Activated T-cell treated with anti-CD3 and anti-CD28 coated beads for 24 hours (primary cell): ENCODE results near the gene LRRFIP1.
"Not testable (repeated sequence)": the region's sequence is repeated elsewhere in the genome, so short reads cannot be mapped to it uniquely, and the experiment has no call there.

Experiments
- DNase-seq: peaks from one replicate; pipeline ENCODE4 v3.0.0-alpha.2; 2020; ENCODE audit warnings: low read depth

Gene LRRFIP1

GRCh38 chr2:237664151-237664550, 36.8 kb downstream of the LRRFIP1 start:
- no peak for DNase-seq

DNA sequence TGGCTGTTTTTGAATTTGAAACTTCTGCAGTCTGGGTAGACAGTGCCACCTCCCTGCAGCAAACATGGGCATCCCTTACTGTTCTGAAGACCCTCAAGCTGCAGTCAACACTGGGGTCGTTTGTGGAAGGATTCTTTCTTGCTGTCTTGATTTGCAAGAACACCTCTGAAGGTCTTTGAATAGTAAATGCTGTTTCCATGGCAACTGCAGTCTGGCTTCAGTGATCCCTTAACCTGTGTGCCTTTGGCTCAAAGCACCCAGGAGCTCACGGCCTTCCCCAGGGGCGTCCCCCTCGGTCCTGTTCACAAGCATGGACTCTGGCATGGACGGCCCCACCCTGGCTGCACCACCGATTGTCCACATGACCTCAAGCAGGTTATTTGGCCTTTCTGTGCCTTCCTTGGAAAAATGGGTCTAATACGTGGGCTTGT, 38.3 kb downstream of the LRRFIP1 start:
- no peak for DNase-seq

DNA sequence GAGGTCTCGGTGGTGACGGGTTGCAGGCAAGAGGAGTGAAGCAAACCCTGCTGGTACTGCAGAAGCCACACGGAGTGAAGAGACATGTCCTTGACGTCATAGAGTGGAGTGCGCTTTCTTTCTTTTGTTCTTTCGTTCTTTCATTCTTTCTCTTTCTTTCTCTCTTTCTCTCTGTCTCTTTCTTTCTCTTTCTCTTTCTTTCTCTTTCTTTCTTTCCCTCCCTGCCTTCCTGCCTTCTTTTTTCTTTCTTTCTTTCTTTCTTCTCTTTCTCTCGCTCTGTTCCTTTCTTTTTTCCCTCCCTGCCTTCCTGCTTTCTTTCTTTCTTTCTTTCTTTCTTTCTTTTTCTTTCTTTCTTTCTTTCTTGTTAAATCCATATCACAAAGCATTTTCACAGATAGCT, 39.2 kb downstream of the LRRFIP1 start:
- DNase-seq = no peak

- DNase-seq = not testable (repeated sequence)
These were observed 39.7 kb downstream of the LRRFIP1 start for GRCh38 chr2:237667050-237667576.

DNA sequence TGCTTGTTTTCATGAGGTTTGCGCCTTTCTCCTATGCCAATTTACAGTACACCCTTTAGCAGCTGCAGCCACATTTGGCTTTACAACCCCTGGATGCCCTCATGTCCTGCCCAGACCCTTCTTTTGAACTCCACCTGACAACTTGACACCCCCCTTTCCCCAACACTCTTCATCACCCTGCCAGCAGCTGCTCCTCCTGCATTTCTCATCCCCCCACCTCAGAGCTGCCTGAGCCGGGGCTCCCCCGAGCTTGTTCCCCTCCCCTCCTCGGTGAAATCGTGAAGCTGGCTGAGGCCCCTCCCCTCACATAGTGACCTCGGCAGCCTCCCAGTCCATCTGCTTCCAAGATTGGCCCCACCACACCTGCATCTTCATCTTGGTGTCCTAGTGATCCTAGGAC, 40.5 kb downstream of the LRRFIP1 start:
- DNase-seq = no peak

- DNase-seq = no peak
These were observed 41.1 kb downstream of the LRRFIP1 start for GRCh38 chr2:237668440-237668839.

DNA sequence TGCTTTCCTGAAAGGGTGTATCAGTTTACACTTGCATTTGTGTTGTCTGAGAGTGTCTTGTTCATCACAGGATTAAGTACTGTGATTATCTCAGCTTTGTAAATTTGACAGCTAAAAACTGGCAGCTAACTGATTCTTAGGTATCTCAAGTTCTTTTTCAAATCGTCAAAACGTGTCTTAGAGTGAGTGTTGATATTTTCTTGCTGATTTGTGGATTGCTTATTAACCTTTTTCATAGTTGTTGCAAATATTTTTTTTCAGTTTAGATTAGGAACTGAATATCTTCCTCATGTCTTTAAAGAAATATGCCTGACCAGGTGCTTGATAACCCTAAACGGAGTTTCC, 41.9 kb downstream of the LRRFIP1 start:
- no peak for DNase-seq

- no peak for DNase-seq
These were observed 42.4 kb downstream of the LRRFIP1 start for GRCh38 chr2:237669628-237670392.

DNA sequence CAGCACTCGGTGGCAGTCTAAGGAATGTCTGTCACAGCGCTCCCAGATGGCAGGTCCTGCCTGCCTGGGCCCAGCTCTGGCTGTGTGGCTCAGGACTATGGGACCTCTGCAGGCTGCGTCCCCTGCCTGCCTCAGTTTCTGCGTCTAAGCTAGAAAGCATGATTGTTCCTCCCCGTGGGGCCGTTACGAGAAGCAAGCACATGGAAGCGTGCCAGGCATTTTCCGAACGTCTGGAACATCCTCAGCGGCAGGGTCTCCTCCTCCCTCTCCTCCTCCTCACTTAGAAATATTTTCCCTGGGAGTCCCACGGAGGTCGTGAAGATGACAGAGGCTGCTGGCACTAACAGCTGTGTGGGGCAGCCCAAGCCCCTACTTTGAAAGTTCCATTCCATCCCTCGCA, 43.3 kb downstream of the LRRFIP1 start:
- DNase-seq = no peak

- no peak for DNase-seq
These were observed 44.2 kb downstream of the LRRFIP1 start for GRCh38 chr2:237671466-237672138.

DNA sequence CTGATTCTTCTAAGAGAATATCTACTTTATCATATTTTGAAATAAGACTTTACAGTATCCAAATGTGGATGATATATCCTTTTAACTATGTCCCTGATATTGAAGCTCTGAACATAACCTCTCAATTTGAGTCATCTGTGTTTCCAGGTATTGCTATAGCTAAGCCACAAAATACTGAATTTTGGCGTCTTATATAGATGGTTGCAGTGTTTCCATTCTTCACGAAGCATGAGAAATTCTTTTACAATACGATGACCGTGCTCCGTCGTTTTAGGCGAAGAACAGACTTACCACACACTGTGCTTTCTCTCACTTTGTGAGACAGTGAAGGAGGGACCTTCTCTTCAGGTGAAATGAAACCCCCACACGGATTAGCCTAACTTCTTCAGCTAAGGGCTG, 45.3 kb downstream of the LRRFIP1 start:
- no peak for DNase-seq

DNA sequence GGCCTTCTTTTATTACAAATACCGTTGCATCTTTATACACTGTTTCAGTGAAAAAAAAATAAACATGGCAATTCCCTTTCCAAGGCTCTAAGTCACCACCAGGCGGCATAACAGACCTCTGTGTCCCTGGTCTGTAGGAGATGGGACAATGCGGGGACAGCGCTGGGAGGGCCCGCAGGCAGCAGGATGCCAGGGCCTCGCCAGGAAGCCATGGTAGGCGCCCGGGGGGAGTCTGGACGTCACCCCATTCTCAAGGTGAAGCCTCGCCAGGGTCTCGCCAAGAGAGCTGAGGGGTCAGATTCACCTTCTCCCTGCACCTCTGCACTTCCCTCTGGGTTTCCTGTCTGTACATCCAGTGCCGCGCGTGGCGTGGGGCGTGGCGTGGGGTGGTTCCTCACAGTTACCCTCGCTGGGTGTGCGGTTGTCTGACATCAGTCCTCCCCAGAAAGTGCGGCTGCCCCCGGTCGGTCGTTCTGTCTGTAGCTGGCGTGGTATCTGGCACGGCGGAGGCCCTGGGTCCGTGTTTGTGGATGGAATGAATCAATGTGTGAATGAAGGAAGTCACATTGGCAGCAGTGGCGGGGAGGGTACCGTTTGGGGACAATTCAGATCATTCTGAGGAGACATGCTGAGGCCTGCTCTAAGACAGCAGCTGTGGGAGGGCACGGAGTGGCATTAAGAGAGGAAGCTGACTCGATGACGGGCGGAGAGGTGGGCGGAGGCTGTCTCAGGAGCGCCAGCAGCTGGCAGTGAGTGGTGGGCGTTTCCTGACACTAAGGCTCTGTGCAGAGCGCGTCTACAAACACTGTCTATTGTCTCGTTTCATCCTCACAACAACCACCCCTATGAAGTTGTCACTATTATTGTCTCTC, 46.0 kb downstream of the LRRFIP1 start:
- DNase-seq = peak; percentile 77

- peak; percentile 70 for DNase-seq
These were observed 47.4 kb downstream of the LRRFIP1 start for GRCh38 chr2:237674731-237675276.

- DNase-seq = no peak
These were observed 47.9 kb downstream of the LRRFIP1 start for GRCh38 chr2:237675316-237675715.

- no peak for DNase-seq
These were observed 53.5 kb downstream of the LRRFIP1 start for GRCh38 chr2:237680702-237681478.

DNA sequence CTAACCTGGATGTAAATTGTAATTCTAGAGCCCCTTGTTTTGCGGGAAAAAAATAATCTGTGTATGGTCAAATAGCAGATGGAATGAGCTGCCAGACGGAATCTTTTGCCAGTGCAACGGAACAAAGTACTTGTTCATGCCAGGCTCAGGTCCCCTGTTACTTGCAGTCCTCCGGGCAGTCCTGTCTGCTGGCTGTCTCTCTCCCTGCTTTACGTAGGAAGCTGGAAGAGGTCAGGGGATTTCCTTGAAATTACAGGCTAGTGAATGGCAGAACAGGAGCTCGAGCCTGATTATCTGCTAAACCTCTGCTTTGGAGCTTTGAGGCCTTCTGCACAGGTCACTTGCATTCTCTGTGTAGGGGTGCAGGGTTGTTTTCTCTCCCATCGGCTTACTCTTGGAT, 54.8 kb downstream of the LRRFIP1 start:
- DNase-seq = no peak

- no peak for DNase-seq
These were observed 55.7 kb downstream of the LRRFIP1 start for GRCh38 chr2:237682856-237683670.

DNA sequence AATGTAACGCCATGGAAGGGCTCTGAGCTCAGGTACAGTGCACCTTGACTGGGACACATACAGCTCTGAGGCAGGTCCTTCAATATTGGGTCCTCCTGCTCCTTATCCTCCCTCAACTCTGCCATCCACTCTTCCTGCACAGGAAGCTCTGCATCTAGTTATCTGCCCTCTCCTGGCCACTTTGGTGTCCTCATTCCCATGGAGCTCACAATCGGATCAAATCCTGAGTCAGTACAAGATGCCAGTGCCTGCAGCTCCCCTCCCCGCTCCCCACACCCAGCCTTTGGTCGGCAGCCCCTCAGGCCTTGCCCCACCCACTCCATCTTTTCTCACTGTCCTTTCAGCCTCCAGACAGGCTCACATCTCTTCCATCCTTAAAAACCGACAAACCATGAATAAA, 58.0 kb downstream of the LRRFIP1 start:
- no peak for DNase-seq

DNA sequence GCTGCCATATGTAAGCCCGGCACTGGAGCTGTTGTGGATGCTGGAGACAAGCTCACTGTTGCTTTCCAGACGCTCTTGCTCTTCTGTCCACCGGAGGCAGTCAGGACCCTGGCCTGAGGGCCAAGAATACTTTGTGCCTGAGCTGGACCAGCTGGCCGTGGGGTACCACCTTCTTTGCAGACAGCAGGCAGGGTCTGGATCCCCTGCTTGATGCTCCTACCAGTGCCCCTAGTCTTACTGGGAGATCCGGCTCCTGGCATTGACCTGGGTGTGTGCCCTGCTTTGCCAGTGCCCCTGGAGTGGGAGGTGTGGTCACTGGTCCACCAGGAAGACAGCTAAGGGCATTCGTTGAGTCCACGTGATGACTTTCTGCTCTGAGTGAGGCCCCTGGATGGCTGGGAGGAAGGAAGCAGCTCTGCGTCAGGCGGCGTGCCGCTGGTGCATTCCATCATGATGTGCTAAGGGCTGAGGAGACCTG, 59.3 kb downstream of the LRRFIP1 start:
- no peak for DNase-seq

DNA sequence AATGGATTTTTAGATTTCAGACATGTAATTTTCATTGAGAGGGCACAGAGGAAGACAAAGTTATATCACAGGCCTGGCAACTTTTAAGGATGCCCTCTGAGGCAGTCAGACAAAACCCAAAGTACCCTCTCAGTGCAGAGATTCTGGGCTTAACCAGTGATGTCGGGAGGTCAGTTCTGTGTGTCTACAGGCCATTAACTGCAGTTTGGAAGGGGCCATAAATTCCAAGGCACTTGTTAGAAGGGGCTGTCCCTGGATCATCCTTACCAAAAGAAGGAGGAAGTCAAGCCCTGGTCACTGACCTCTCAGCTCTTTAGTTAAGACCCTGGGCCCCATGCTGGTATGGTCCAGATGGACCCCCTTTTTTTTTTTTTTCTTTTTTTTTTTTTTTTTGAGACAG, 60.7 kb downstream of the LRRFIP1 start:
- DNase-seq = no peak
